ENCODE results near the gene DMAC2.
"Not testable (repeated sequence)": the region's sequence is repeated elsewhere in the genome, so short reads cannot be mapped to it uniquely, and the experiment has no call there.

DMAC2 gene

DNA sequence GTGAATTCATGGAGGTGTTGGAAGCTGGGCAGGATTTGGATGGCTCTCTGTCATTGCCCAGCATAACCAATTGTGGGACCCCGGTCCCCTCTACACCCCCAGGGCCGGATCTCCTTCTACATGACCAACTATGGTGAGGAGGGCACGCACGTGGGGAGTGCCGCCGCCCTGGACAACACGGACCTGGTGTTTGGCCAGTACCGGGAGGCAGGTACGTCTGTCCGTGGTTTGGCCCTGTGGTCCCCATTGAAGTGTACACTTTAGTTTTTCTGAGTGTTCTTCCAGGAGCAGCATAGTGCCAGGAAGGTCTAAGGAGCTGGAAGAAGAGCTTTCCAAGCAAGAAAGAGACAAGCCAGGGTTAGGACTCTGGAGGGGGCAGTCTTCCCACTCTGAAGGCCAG, 25.8 kb downstream of the DMAC2 start:
- H3K9ac ChIP-seq (ENCODE audit: low read length in 5 of 5), result no peak overlapping the region

DNA sequence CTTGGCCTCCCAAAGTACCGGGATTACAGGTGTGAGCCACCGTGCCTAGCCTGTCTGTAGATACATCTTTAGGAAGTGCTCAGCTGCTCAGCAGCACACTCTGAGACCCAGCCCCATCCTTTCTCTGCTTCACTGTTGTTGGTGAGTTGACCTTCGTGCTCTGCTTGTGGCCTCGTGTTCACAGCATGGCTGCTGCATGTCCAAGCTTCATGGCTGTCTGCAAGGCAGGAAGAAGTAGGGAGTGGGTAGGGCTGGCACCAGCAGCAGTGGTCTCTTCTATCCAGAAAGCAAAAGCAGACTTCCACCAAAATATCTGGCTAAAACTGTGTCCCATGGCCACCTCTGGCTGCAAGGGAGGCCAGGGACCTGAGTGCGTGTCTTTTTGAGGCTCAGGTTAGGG, 26.8 kb downstream of the DMAC2 start:
- Histone ChIP-seq H3K36me3 (ENCODE audit: control insufficient read depth in 5 of 5, insufficient read depth in 5 of 5, low read length in 5 of 5) (peaks cover 0 to 65% (median 52%) of the 10 kb centered on the region in 5 donors), H3K4me1 (ENCODE audit: control insufficient read depth in 5 of 5, insufficient read depth in 5 of 5, low read length in 5 of 5) (peaks cover 2 to 43% (median 31%) of the 10 kb centered on the region in 5 donors), H3K27ac (ENCODE audit: low read depth, low read length) (no peak overlapping the region), H3K9me3 (ENCODE audit: control insufficient read depth in 5 of 5, low read length in 5 of 5) (no peaks in the 10 kb centered on the region), H3K27me3 (ENCODE audit: control insufficient read depth in 5 of 5, insufficient read depth in 4 of 5, low read length in 5 of 5) (no peaks in the 10 kb centered on the region), H3K4me3 (ENCODE audit: low read depth in 1 of 5, low read length in 5 of 5) (no peak overlapping the region), H3K9ac (ENCODE audit: low read length in 5 of 5) (no peak overlapping the region)

More for the DNA sequence above, 25.8 kb downstream of the DMAC2 start:
- no peak overlapping the region for H3K27ac ChIP-seq (ENCODE audit: low read depth, low read length)
- no peaks in the 10 kb centered on the region for H3K9me3 ChIP-seq (ENCODE audit: control insufficient read depth in 5 of 5, low read length in 5 of 5)
- H3K27me3 ChIP-seq (ENCODE audit: control insufficient read depth in 5 of 5, insufficient read depth in 4 of 5, low read length in 5 of 5), result no peaks in the 10 kb centered on the region
- H3K4me1 ChIP-seq (ENCODE audit: control insufficient read depth in 5 of 5, insufficient read depth in 5 of 5, low read length in 5 of 5), result peaks cover 2 to 36% (median 27%) of the 10 kb centered on the region in 5 donors
- H3K36me3 ChIP-seq (ENCODE audit: control insufficient read depth in 5 of 5, insufficient read depth in 5 of 5, low read length in 5 of 5), result peaks cover 0 to 74% (median 62%) of the 10 kb centered on the region in 5 donors
- H3K4me3 ChIP-seq (ENCODE audit: low read depth in 1 of 5, low read length in 5 of 5), result no peak overlapping the region

DNA sequence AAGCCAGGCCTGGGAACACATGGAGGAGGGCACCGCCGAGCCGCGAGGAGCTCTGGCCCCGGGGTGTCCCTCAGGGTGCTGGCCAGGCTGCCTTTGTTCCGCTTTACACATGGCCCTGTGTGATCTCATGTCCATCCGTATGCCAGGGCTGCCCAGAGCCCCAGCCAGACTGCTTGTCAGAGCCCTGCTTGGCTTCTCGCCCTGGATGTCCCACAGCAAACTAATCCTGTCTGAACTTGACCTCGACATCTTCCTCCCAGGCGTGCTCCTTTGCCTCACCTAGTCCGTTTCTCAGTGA, 27.8 kb downstream of the DMAC2 start:
- Histone ChIP-seq H3K9ac (ENCODE audit: low read length in 5 of 5) (peak overlapping the region in 1 of 5 donors; percentile 15), H3K9me3 (ENCODE audit: control insufficient read depth in 5 of 5, low read length in 5 of 5) (no peaks in the 10 kb centered on the region), H3K27ac (ENCODE audit: low read depth, low read length) (peak overlapping the region; percentile 16), H3K4me3 (ENCODE audit: low read depth in 1 of 5, low read length in 5 of 5) (no peak overlapping the region), H3K36me3 (ENCODE audit: control insufficient read depth in 5 of 5, insufficient read depth in 5 of 5, low read length in 5 of 5) (peaks cover 0 to 60% (median 47%) of the 10 kb centered on the region in 5 donors), H3K4me1 (ENCODE audit: control insufficient read depth in 5 of 5, insufficient read depth in 5 of 5, low read length in 5 of 5) (peaks cover 2 to 51% (median 33%) of the 10 kb centered on the region in 5 donors), H3K27me3 (ENCODE audit: control insufficient read depth in 5 of 5, insufficient read depth in 4 of 5, low read length in 5 of 5) (no peaks in the 10 kb centered on the region)

DNA sequence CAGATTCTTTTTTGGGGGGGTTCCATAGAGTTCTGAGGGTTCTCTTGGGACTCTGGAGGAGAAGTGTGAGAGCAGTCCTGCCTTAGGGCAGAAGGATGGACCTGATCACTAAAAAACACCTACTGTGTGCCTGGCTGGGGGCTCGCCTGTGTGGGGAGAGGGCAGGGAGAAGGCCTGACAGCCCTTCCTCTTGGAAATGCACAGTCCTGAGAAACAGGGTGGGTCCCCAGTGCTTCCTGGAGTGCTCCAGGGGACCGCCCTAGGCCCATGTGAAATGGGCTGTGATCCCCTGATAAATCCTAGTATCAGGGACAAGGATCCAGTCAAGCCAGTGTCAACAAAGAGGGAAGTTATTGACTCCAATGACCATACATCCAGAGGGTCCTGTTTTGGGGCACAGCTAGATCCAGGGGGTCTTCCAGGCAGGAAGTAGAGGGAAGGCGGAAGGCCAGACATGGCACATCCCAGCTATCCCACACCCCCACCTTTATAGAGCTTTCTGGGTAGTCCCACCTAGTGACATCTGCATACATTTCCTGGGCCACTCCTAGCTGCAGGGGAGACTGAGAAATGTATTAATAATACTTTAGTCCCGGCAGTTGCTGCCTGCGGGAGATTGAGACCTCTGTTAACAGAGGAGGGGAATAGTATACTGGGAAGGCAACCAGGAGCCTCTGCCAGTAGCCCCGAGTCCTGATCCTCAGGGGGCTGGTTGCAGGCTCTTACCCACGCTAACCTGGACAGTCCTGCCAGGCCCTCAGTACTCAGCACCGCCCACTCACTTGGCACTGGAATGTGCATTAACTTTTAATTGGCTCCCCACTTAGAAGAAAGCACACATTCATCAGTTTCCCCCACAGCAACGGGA, 28.4 kb downstream of the DMAC2 start:
- Histone ChIP-seq H3K36me3 (ENCODE audit: control insufficient read depth in 5 of 5, insufficient read depth in 5 of 5, low read length in 5 of 5) (peaks cover 0 to 54% (median 45%) of the 10 kb centered on the region in 5 donors), H3K9me3 (ENCODE audit: control insufficient read depth in 5 of 5, low read length in 5 of 5) (no peaks in the 10 kb centered on the region), H3K27ac (ENCODE audit: low read depth, low read length) (peak overlapping the region; percentile 16), H3K27me3 (ENCODE audit: control insufficient read depth in 5 of 5, insufficient read depth in 4 of 5, low read length in 5 of 5) (no peaks in the 10 kb centered on the region), H3K4me3 (ENCODE audit: low read depth in 1 of 5, low read length in 5 of 5) (no peak overlapping the region), H3K9ac (ENCODE audit: low read length in 5 of 5) (peak overlapping the region in 2 of 5 donors; percentile 25 to 36), H3K4me1 (ENCODE audit: control insufficient read depth in 5 of 5, insufficient read depth in 5 of 5, low read length in 5 of 5) (peaks cover 2 to 55% (median 35%) of the 10 kb centered on the region in 5 donors)

DNA sequence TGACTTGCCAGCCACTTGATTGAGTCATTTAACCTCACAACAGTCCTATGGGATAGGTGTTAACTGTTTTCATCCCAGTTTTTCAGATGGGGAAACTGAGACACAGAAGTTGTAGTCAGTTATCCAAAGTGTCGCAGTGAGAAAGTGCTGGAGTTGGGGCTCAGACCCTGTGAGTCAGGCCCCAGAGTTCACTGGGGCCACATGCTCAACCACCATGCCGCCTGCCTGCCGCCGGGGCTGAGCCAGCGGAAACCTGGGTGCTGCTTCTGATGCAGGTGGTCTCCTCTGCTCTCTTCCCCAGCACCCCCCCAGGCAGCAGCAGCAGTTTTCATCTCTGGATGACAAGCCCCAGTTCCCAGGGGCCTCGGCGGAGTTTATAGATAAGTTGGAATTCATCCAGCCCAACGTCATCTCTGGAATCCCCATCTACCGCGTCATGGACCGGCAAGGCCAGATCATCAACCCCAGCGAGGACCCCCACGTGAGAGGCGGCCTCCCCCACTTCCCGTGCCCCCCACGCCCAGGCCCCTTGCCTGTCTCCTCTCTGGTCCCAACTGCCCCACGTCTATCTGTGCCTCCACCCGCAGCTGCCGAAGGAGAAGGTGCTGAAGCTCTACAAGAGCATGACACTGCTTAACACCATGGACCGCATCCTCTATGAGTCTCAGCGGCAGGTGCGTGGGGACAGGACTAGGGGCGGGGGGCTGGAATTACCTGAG, 29.2 kb downstream of the DMAC2 start:
- no peak overlapping the region for H3K4me3 ChIP-seq (ENCODE audit: low read depth in 1 of 5, low read length in 5 of 5)
- no peaks in the 10 kb centered on the region for H3K9me3 ChIP-seq (ENCODE audit: control insufficient read depth in 5 of 5, low read length in 5 of 5)
- H3K27me3 ChIP-seq (ENCODE audit: control insufficient read depth in 5 of 5, insufficient read depth in 4 of 5, low read length in 5 of 5), result no peaks in the 10 kb centered on the region
- H3K27ac ChIP-seq (ENCODE audit: low read depth, low read length), result no peak overlapping the region
- peaks cover 8 to 64% (median 36%) of the 10 kb centered on the region in 5 donors for H3K4me1 ChIP-seq (ENCODE audit: control insufficient read depth in 5 of 5, insufficient read depth in 5 of 5, low read length in 5 of 5)
- H3K36me3 ChIP-seq (ENCODE audit: control insufficient read depth in 5 of 5, insufficient read depth in 5 of 5, low read length in 5 of 5), result peaks cover 0 to 52% (median 41%) of the 10 kb centered on the region in 5 donors
- no peak overlapping the region for H3K9ac ChIP-seq (ENCODE audit: low read length in 5 of 5)

DNA sequence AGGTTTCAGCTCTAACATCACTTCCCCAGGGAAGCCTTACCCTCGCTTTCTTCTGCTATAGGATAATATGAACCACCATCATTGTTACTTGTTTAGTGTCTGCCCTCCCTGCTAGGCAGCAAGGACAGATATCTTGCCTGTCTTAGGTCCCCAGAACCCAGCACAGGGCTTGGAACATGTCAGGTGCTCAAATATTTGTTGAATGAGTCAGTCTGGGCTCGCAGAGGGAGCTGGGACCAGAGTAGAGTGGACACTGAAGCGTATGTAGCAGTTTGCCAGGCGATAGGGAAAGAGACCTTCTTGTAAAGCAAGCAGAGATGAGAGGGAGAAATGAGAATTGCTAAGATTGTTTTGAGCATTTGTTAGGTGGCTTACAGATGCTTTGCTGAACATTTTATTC, 30.4 kb downstream of the DMAC2 start:
- H3K27me3 ChIP-seq (ENCODE audit: control insufficient read depth in 5 of 5, insufficient read depth in 4 of 5, low read length in 5 of 5), result no peaks in the 10 kb centered on the region
- H3K36me3 ChIP-seq (ENCODE audit: control insufficient read depth in 5 of 5, insufficient read depth in 5 of 5, low read length in 5 of 5), result peaks cover 0 to 41% (median 29%) of the 10 kb centered on the region in 5 donors
- no peaks in the 10 kb centered on the region for H3K9me3 ChIP-seq (ENCODE audit: control insufficient read depth in 5 of 5, low read length in 5 of 5)
- no peak overlapping the region for H3K4me3 ChIP-seq (ENCODE audit: low read depth in 1 of 5, low read length in 5 of 5)
- H3K27ac ChIP-seq (ENCODE audit: low read depth, low read length), result no peak overlapping the region
- peaks cover 8 to 62% (median 42%) of the 10 kb centered on the region in 5 donors for H3K4me1 ChIP-seq (ENCODE audit: control insufficient read depth in 5 of 5, insufficient read depth in 5 of 5, low read length in 5 of 5)
- H3K9ac ChIP-seq (ENCODE audit: low read length in 5 of 5), result no peak overlapping the region

DNA sequence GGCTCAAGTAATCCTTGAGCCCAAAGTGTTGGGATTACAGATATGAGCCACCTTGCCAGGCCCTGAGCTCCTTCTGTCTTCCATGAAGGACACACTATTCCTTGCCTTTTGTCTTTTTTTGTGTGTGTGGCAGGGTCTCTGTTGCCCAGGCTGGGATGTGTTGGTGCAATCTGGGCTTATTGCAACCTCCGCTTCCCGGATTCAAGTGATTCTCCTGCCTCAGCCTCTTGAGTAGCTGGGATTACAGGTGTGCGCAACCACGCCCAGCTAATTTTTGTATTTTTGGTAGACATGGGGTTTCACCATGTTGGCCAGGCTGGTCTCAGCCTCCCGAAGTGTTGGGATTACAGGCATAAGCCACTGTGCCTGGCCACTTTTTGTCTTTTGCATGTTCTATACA, 30.9 kb downstream of the DMAC2 start:
- Histone ChIP-seq H3K4me1 (ENCODE audit: control insufficient read depth in 5 of 5, insufficient read depth in 5 of 5, low read length in 5 of 5) (peaks cover 8 to 62% (median 42%) of the 10 kb centered on the region in 5 donors), H3K36me3 (ENCODE audit: control insufficient read depth in 5 of 5, insufficient read depth in 5 of 5, low read length in 5 of 5) (peaks cover 0 to 36% (median 25%) of the 10 kb centered on the region in 5 donors)
- H3K4me3 ChIP-seq (ENCODE audit: low read depth in 1 of 5, low read length in 5 of 5); H3K27me3 ChIP-seq (ENCODE audit: control insufficient read depth in 5 of 5, insufficient read depth in 4 of 5, low read length in 5 of 5); H3K9ac ChIP-seq (ENCODE audit: low read length in 5 of 5); H3K27ac ChIP-seq (ENCODE audit: low read depth, low read length); H3K9me3 ChIP-seq (ENCODE audit: control insufficient read depth in 5 of 5, low read length in 5 of 5): not testable (repeated sequence)

DNA sequence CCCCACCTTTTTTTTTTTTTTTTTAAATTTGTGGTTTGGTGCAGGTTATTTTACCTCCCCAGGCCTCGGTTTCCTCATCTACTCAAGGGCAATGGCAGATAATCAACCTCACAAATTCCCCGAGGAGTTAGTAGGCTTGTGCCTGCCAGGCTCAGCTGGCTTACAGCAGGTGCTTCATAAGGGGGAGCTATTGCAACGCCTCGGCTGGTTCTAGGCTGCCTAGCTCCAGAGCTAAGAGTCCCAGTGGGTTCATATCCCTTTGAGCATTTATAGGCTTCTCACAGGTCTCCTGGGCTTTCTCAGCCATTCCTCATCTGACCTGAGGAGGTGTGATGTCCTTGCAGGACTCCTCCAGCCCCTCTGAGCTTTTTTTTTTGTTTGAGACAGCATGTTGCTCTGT, 31.5 kb downstream of the DMAC2 start:
- H3K9me3 ChIP-seq (ENCODE audit: control insufficient read depth in 5 of 5, low read length in 5 of 5), result no peaks in the 10 kb centered on the region
- no peak overlapping the region for H3K27ac ChIP-seq (ENCODE audit: low read depth, low read length)
- H3K4me3 ChIP-seq (ENCODE audit: low read depth in 1 of 5, low read length in 5 of 5), result no peak overlapping the region
- peaks cover 0 to 34% (median 19%) of the 10 kb centered on the region in 5 donors for H3K36me3 ChIP-seq (ENCODE audit: control insufficient read depth in 5 of 5, insufficient read depth in 5 of 5, low read length in 5 of 5)
- H3K27me3 ChIP-seq (ENCODE audit: control insufficient read depth in 5 of 5, insufficient read depth in 4 of 5, low read length in 5 of 5), result no peaks in the 10 kb centered on the region
- no peak overlapping the region for H3K9ac ChIP-seq (ENCODE audit: low read length in 5 of 5)
- H3K4me1 ChIP-seq (ENCODE audit: control insufficient read depth in 5 of 5, insufficient read depth in 5 of 5, low read length in 5 of 5), result peaks cover 8 to 62% (median 44%) of the 10 kb centered on the region in 5 donors

DNA sequence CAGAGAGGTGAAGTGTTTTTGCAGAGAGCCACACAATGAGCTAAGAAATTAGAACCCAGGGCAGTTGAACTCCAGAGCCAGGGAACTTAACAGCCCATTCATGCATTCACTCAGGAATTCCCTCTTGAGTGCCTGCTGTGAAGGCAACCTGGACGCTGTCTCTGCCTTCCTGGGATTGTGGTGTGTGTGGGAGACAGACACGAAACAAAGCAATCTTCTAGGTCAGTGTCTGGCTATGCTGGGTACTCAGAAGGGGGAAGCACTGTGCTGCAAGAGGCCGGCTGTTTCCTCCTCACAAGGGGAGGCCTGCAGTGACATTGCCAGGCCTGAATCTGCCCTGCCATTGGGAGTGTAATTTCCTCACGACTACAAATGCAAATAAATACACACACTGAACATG, 32.4 kb downstream of the DMAC2 start:
- Histone ChIP-seq H3K4me1 (ENCODE audit: control insufficient read depth in 5 of 5, insufficient read depth in 5 of 5, low read length in 5 of 5) (peaks cover 9 to 62% (median 45%) of the 10 kb centered on the region in 5 donors), H3K27me3 (ENCODE audit: control insufficient read depth in 5 of 5, insufficient read depth in 4 of 5, low read length in 5 of 5) (no peaks in the 10 kb centered on the region), H3K9ac (ENCODE audit: low read length in 5 of 5) (no peak overlapping the region), H3K9me3 (ENCODE audit: control insufficient read depth in 5 of 5, low read length in 5 of 5) (no peaks in the 10 kb centered on the region), H3K4me3 (ENCODE audit: low read depth in 1 of 5, low read length in 5 of 5) (no peak overlapping the region), H3K36me3 (ENCODE audit: control insufficient read depth in 5 of 5, insufficient read depth in 5 of 5, low read length in 5 of 5) (peaks cover 0 to 34% (median 19%) of the 10 kb centered on the region in 5 donors), H3K27ac (ENCODE audit: low read depth, low read length) (no peak overlapping the region)

DNA sequence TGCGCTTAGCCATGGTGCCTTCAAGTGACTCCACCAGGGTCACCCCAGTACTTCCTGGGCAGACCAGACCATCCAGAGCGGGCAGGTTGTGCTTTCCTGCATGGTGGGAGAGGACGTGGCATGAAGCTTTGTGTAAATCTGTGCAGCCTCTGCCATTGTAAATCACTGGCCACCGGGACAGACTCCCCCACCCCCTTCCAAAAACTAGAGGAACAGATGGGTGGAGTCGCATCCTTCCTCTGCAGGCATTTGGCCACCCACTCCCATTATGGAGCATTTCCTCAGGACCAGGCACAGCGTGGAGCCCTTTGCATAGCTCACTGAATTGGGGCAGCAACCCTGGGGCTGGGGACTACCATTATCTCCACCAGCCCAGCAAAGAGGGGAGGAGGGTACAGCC, 33.9 kb downstream of the DMAC2 start:
- Histone ChIP-seq H3K9ac (ENCODE audit: low read length in 5 of 5) (no peak overlapping the region), H3K27me3 (ENCODE audit: control insufficient read depth in 5 of 5, insufficient read depth in 4 of 5, low read length in 5 of 5) (no peaks in the 10 kb centered on the region), H3K27ac (ENCODE audit: low read depth, low read length) (no peak overlapping the region), H3K4me3 (ENCODE audit: low read depth in 1 of 5, low read length in 5 of 5) (peak overlapping the region in 2 of 5 donors; percentile 6 to 35), H3K9me3 (ENCODE audit: control insufficient read depth in 5 of 5, low read length in 5 of 5) (no peaks in the 10 kb centered on the region), H3K36me3 (ENCODE audit: control insufficient read depth in 5 of 5, insufficient read depth in 5 of 5, low read length in 5 of 5) (peaks cover 3 to 27% (median 6%) of the 10 kb centered on the region in 5 donors), H3K4me1 (ENCODE audit: control insufficient read depth in 5 of 5, insufficient read depth in 5 of 5, low read length in 5 of 5) (peaks cover 9 to 54% (median 32%) of the 10 kb centered on the region in 5 donors)
